CD4-positive, alpha-beta T cell treated with Interleukin-6 for 4 hours (primary cell): ENCODE data around the gene CPO.
"Not testable (repeated sequence)": the region's sequence is repeated elsewhere in the genome, so short reads cannot be mapped to it uniquely, and the experiment has no call there.

Experiments
- DNase-seq: peaks from one replicate; pipeline ENCODE4 v3.0.0-alpha.2; 2020; ENCODE audit warnings: mixed read lengths

Gene CPO, protein sequence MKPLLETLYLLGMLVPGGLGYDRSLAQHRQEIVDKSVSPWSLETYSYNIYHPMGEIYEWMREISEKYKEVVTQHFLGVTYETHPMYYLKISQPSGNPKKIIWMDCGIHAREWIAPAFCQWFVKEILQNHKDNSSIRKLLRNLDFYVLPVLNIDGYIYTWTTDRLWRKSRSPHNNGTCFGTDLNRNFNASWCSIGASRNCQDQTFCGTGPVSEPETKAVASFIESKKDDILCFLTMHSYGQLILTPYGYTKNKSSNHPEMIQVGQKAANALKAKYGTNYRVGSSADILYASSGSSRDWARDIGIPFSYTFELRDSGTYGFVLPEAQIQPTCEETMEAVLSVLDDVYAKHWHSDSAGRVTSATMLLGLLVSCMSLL

DNA sequence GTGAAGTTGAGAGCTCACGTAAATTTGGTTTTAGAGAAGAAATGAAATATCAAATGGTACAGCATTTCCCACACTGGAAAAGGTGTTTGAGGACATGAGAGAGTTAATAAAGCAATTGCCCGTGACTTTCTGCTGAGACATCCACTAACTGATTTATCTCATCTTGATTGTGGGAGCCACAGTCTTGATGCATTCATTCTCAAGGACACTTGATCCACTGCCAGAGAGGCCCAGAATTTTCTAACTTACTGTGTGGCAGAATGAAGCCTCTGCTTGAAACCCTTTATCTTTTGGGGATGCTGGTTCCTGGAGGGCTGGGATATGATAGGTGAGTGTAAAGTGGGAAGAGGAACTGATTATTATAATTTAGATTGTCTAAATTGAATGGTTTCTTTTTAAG lies at the start of gene CPO:
TSS of gene CPO (plus strand) at position 179 of the 400 bp plus-strand sequence. CDS start at position 261, 82 bp downstream.
- DNase-seq = no peak

DNA sequence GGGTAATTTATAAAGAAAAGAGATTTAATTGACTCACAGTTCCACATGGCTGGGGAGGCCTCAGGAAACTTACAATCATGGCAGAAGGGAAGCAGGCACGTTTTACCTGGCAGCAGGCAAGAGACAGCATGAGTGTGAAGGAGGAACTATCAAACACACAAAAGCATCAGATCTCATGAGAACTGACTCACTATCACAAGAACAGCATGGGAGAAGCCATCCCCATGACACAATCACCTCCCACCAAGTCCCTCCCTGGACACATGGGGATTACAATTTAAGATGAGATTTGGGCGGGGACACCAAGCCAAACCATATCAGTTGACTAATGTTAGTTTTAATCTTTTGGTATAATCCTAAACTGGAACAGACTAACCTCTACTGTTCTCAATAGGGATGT lies 49.1 kb upstream of the CPO start:
- no peak for DNase-seq

DNA sequence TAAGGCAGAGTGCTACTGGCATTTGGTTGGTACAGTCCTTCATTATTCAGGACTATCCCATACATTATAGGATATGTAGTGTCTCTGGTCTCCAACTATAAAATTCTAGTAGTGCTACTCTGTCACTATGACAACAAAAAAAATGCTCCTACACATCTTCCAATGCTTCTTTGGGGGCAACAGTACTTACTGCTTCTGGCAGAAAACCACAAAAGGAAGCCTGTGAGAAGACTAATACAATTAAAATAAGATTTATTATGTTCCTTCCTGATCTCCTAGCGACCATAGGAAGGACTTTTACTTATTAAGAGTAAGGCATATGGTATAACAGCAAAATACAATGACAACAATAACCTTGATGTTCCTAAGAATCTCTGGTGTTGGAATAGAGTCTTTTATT lies 48.4 kb upstream of the CPO start:
- DNase-seq = no peak

DNA sequence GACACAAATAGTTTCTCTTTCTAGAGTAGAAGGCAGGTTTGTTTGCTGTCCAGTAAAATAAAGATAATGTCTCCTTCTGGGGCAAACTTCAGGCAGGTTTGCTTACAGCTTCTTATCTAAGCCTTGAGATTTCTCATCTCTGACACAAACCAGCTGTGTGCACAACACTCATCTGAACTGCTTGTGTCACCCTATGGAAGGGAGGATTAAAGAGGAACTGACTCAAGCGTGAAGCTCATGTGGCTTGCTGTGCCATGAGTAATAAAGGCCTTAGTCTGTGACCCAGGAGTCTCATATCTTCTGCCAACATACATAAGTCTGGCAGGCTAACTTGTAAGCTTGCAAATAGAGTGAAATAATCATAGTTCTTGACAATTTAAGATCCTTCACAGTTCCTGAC lies 24.2 kb upstream of the CPO start:
- no peak for DNase-seq

DNA sequence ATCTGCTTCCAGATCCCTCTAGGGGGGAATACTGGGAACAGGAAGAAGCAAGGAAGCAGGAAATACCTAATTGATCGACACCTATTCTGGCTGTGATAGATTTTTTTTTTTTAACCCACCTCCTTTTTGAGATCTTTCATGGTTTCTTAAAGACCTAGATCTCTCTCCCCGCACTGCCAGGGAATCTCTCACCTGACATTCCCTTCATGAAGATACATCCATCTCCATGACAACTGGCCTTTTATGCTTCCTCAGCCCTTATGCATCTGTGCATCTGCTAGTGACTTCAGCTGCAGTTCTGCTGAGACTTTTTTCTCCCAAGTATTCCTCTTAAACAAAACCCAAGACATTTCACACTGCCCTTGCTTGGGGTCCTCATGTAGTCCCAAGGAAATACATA lies 21.1 kb upstream of the CPO start:
- DNase-seq = no peak

DNA sequence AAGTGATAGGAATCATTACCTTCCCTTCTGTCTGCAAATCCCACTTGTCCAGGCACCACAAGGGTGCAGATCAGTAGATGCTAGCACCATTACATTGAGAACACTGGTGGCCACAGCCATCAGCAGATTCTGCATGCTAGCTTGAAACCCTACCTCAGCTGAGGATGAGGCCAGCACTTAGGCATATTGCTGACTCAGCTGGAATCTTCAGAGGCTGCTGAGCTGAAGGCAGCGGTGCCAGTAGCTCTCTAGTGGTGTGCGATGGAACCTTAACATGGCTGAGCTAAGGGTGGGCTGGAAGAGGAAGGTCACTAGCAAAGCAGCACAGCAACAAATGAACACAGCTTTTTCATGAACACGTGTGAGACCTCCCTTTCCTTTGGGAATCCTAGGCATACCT lies 19.0 kb upstream of the CPO start:
- no peak for DNase-seq

DNA sequence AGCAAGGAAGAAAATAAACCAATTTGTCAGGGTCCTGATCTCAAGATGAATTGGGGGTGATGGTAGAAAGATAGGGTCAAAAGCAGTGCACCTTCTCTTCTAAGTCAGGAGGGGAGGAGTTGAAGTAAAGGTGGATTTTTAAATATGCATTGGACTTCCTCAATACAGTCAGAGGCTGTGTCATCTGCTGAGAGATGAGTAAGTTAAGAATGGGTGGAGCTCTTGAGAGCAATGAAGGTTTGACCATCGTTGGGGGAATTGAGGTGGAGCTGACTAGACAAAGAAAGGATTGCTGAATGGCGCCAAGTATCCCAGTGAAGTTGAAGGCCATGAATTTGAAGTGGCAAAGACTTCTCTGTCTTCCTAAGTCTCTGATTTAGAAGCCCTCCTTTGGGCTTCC lies 18.4 kb upstream of the CPO start:
- no peak for DNase-seq

DNA sequence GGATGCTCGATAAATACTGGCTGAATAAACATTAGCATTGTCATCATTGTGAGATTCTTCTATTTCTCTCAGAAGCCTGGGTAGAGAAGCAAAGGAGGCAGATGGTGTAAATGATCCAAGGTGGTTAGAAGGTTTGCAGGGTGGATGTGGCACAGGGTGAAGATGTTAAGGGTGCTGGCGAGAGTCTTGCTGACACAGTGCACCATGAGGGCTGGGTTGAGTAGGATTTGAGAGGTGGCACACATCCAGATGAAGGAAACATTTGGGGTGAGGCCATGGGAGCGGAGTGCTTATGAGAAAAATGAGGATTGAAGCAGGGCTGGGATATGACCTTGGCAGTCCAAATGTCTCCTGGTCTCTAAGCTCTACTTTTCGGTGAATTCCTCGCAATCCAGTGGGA lies 17.8 kb upstream of the CPO start:
- DNase-seq = no peak

DNA sequence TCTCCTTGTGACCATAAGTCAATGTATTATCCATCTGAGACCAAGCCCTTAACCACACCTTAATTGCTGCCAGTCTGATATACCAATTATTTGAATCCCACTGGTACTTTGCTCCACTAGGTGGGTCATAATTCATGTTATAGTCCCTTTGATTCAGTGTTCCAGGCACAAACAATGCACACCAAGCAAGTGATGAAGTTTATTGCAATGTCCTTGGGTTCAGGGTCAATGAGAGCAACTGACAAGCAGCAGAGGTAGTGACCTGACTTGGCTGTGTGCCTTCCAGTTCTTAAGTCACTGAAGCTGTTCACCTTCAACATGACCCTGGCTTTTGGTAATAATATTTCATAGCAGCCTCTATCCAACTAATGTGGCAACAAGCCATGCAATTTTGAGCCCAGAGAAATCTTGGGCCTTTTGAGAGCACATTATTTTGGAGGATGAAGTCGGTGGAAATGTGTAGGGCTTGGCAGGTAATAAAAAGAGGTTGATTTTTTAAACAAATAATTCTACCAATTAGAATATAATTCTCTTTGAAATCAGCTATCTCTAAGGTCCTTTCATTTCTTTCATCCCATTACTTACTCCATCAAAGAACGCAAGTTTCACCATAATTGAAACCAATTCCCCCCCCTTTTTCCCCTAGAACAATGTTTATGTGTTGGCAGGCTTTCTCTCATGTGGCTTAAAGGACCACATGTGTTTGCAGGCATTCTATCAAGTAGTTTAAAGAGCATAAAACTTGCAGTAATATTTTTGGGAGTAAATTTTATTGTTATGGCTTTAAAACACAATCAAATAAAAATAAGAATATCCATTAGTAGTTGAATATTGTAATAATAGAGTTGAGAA lies 3.1 kb upstream of the CPO start:
- no peak for DNase-seq

DNA sequence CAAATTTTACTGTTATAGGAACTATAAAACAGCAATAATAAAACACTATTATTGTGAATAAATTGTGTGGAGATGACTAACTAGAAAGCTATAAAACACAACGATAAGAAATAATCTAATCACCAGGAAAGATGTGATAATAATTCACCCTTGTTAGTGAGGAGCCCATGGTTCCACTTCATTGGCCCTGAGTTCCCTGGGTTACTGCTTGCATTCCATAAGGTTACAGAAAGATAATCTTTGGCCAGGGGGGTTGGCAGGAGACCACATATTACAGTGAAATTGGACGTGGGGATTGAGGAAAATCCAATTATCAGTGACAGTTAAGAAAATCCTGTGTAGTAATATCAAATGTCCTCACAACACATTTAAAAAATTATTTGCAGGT lies 2.5 kb upstream of the CPO start:
- DNase-seq = no peak

DNA sequence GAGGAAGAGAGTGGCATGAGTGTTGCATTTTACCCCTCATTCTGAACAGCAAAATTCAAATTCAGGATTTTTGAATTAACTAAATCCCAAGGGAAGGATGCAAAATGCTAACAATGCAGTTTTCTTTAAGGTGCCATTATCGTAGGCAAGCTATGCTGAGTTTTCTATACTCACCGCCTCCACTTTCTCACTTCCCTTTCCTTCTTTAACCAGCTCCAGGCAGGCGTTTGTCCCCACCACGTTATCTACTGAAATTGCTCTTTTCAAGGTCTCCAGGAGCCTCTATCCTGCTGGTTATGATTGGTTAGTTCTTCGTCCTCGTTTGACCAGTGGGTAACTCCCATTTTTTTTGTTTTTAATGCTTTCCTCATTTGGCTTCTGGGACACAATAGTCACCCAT lies 1.8 kb upstream of the CPO start:
- no peak for DNase-seq

DNA sequence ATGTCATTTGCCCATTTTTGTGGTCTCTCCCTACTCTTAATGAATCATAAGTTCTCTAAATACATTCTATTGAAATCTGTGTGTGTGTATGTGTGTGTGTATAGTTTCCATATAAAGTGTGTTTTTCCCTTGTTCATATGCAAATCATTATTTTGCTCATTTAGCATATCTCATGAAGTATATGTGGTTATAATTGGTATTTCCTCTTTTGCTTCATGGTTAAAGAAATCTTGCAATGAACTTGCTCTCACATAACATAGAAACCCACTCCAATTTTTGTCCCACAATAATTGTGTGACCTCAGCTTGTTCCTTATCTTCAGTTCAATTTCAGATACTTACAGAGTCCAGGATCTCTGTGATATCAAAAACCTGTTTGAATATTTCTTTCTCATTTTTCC lies 1.2 kb downstream of the CPO start:
- no peak for DNase-seq

DNA sequence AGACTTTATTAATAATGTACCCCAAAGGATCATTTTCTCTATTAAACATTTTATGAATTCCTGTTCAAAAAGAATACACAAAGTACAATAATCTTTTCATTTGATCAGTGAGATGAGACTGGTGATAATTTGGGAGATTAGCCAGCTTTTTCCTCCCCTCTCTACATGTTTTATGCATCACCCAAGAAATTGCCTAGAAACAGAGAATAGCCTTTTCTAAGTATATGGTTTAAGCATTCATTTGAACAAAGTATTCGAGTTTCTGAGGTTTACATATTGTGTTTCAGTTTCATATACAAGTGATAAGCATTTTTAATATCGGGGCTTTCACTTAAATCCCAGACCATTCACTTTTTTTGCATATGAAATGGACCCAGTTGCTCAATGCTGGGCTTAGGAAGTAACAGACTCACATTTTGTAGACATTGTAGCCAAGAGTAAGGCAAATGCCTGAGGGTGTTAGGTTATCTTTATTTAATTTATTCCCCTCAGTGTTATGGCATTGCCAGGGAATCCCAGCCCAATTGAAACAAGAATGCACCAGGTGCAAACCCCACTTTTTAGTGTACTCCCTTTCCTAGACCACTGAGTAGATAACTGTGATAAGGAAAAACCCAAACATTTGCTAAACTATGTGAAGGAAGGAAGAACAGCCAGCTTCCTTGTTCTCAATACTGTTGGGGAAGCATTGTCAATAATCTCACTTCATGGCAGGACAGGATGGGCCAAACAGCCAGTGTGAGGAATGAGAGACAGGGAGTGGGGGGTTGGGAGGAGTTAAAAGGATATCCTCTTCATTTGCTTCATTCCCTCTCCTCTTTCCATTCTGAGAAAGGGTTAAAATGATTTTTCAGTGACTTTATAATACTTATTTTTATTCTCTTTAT lies 3.5 kb downstream of the CPO start:
- no peak for DNase-seq

DNA sequence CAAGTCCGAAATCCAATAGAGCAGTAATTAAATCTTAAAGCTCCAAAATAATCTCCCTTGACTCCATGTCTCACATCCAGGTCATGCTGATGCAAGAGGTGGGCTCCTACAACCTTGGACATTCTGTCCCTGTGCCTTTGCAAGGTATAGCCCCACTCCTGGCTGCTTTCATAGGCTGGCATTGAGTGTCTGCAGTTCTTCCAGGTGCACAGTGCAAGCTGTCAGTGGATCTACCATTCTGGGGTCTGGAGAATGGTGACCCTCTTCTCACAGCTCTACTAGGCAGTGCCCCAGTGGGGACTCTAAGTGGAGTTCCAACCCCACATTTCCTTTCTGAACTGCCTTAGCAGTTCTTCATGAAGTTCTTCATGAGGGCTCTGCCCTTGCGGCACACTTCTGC lies 14.1 kb downstream of the CPO start:
- DNase-seq = not testable (repeated sequence)

DNA sequence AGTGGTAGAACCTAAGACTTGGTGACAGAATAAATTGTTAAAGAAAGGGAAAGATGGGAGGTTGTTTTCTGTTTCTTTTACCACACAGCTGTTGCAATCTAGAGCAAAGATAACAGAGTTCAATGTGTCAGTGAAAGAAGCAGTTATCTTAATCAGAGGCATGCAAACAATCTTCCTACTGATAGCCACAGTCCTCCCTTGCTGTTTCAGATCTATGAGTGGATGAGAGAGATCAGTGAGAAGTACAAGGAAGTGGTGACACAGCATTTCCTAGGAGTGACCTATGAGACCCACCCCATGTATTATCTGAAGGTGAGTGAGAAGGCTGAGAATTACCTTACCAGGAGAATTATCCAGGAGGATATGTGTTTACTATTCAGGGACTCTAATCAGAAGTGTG lies 15.9 kb downstream of the CPO start:
- DNase-seq = no peak

DNA sequence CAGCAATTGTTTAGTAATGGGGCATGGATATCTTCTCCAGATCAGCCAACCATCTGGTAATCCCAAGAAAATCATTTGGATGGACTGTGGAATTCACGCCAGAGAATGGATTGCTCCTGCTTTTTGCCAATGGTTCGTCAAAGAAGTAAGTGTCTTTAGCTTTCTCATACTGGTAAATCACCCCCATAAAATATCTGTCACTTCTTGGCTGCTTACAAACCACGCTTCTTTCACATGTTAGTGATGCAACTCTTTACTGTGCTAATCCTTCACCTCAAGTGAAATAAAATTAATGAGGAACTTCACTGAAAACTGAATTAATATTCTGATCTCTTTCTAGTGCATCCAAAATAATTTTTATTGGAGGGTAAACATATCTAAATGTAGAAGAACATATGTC lies 18.9 kb downstream of the CPO start:
- no peak for DNase-seq

DNA sequence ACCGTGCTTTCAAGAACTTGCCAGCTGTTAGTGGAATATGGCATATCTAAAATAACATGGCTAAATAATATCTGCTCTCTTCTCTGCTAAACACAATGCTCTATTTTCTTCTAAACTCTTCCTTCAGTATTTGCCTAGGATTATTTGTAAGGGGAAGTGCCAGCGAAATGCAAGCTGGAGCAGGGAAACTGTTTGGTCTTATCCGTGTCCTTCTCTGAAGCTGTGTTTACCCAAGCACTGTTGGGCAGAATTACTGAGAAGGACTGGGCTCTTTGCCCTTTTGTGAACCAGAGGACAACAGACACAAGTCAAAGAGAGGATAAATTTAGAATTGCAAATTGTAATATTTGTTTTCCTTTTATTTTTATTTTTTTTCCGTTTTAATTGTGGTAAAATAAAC lies 23.6 kb downstream of the CPO start:
- DNase-seq = no peak

DNA sequence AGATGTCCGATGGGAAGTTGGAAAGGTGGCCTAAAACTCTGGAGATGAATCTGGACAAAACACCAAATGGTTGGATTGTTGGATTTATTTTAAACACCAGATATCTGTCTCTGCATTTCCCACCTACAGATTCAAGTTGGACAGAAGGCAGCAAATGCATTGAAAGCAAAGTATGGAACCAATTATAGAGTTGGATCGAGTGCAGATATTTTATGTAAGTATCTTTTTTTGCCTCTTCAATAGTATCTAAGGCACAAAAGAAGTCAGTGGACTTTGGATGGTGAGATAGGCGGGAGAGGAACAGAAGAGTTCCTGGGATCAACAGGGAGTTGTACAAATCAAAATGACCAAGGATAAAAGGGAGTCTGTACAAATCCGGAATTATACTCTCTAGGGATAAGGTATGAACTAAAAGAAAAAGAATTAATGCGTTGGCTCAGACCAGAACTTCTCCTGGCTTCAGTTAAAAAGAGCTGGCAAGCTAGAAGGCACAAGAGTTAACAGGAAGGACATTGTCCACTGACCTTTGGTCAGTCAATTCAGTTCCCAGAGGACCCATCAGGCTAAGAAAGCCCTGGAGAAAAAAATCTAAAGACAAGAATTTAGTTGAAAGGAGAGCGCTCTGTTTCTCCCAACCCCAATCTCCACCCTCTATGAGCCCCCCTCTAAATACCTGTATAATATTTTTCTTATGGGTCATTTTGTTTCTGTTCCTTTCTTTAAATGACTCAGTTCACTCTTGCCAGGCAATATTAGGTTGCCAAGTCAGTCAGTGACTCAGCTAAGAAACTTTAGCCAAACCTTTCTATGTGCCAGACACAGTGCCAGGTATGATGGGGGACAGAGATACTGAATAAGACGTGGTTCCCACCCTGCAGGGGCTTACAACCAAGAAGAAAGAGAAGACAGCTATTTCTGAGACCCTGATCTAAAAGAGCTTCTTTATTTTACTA lies 29.1 kb downstream of the CPO start:
- no peak for DNase-seq

DNA sequence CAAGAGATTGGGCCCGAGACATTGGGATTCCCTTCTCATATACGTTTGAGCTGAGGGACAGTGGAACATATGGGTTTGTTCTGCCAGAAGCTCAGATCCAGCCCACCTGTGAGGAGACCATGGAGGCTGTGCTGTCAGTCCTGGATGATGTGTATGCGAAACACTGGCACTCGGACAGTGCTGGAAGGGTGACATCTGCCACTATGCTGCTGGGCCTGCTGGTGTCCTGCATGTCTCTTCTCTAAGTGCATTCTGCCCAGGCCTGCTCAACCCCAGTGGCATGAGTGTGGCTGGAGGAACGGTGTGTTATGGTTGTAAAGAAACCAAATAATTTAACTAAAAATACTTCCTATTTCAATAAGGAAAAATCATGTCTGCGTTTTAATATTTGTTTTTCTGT lies 29.9 kb downstream of the CPO start:
- no peak for DNase-seq

DNA sequence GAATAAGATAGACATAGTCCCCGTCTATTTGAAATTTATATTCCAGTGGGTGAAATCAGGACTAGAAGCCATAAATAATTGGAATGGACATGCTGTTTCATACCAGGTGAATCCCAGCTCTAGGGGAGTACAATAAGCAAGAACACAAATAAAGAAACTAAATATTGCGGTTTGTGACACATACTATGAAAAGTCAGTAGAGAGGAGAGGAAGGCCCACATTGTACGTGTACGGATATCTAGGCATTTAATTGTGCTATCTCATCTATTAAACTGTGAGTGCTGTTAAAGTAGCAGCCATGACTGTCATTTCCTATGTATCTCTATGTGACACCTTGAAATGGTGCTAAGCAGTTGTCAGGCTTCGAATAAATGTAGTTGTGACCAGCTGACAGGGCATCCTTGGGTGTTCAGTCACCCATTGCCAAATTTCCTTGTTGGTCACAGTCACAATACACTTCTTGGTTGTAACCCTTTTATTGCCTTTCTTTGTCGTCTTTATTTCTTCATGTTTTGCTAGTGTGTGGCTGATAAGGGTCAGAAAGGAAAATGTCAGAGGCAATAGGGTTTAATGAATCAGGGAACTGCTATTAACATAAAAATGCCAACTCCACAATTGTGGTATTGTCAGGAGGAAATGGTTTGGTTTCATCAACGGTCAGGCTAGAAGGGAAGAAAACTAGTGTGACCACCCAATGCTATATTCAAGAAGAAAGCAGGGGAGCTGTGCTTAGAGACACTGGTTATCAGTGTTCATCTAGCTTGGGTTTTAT lies 31.5 kb downstream of the CPO start:
- no peak for DNase-seq

DNA sequence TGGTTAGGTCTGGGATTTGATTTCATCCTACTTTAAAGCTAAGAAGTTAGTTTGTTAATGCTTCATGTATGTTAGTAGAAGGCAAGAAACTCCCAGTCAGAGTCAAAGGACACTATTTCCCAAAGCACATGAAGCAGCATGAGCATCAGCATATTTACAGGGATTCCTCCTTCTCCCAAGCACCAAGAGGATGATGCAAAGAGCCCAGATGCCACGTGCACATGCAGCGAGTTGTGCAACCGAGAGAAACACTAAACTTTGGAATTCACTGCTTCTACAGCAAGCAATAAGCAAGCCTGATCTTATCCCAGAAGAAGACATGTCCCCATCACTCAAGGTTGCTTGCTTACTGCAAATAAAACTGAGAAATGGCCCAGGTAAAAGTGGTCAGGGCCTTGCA lies 32.5 kb downstream of the CPO start:
- DNase-seq = no peak
